Activated CD8-positive, alpha-beta memory T cell treated with anti-CD3 and anti-CD28 coated beads, Interleukin-2, amount 10 ng/mL, durations not matched to agents 7 days and 5 days (primary cell): ENCODE results near the gene DICER1. TPM values are rescaled to one million over a fixed set of nuclear protein-coding genes. Genes with fewer than 3 reads are reported as not detected.

Experiments
- ATAC-seq: fragments of 150-1000 bp; cut with Tn5 transposase; one replicate; pipeline ENCODE4 v1.10.0; 2021; ENCODE audit warnings: moderate library complexity
- CTCF ChIA-PET: fragments of 350-600 bp; sonication (Branson Sonifier 250); formaldehyde crosslinking; loops from one replicate; lab custom pipeline; 2021; ENCODE audit warnings: antibody characterized with exemption; lab: Charles Lee
- DNase-seq: peaks from one replicate; pipeline ENCODE4 v3.0.0-alpha.2; 2020
- H3K27ac Mint-ChIP-seq: one replicate; pipeline ENCODE4 v1.8.0; 2021; ENCODE audit warnings: mild to moderate bottlenecking, mixed read lengths
- H3K27me3 Mint-ChIP-seq: one replicate; pipeline ENCODE4 v1.8.0; 2021; ENCODE audit warnings: mixed read lengths
- H3K36me3 Mint-ChIP-seq: one replicate; pipeline ENCODE4 v1.8.0; 2021; ENCODE audit warnings: mild to moderate bottlenecking, mixed read lengths
- H3K4me1 Mint-ChIP-seq: one replicate; pipeline ENCODE4 v1.8.0; 2021; ENCODE audit warnings: mixed read lengths
- H3K4me3 Mint-ChIP-seq: one replicate; pipeline ENCODE4 v1.8.0; 2021; ENCODE audit warnings: mild to moderate bottlenecking, moderate library complexity, mixed read lengths
- H3K9me3 Mint-ChIP-seq: one replicate; pipeline ENCODE4 v1.8.0; 2022; ENCODE audit warnings: low read depth, mixed read lengths
- total RNA-seq, 2 experiments: library from RNA; stranded (reverse); gene quantifications; one replicate each; pipeline ENCODE4 v1.2.3, GENCODE V29; 2021

Gene DICER1
- total RNA-seq, 2 experiments from 2014 or later: 61.4 to 75.6 TPM

DNA sequence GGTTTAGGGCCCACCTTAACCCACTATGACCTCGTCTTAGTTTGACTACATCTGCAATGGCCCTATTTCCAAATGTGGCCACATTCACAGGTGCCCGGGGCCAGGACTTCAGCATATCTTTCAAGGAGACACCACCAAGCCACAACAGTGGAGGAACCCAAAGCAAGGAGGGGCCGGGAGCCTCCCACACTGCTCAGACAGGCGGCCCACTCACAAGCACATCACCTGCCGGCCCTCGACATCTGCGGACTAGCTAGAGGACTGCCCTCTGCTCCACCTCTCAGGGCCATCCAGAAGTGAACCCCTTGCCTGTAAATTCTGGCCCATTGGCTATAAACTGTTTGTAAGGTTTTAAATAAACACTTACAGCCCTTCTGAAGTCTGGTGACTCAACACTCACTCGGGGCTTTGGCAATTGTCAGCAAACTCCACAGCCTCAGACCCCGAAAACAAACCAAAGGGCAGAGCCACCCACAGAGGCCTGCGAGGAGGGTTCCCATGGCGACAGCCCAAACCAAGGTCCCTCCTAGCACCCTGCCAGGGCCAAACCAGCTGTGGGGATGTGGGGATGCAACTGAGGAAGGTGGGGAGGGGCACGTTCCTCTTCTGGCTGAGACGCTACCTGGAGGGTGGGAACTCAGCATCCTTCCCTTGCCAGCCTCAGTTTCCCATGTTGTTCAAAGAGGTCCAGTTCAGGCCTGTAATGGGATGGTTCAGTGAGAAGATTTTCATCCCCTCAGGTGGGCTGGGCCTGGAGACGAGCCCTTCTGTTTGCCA is 95.8 kb downstream of the DICER1 start:
- no peaks in the 10 kb centered on the region for H3K9me3 Mint-ChIP-seq
- peaks cover 6% of the 10 kb centered on the region for H3K4me1 Mint-ChIP-seq
- CTCF ChIA-PET: no interaction called here
- DNase-seq (no peak), ATAC-seq (no peak)
- H3K36me3 Mint-ChIP-seq: no peaks in the 10 kb centered on the region
- H3K4me3 Mint-ChIP-seq: no peak overlapping the region
- no peak overlapping the region for H3K27ac Mint-ChIP-seq
- H3K27me3 Mint-ChIP-seq: no peaks in the 10 kb centered on the region

DNA sequence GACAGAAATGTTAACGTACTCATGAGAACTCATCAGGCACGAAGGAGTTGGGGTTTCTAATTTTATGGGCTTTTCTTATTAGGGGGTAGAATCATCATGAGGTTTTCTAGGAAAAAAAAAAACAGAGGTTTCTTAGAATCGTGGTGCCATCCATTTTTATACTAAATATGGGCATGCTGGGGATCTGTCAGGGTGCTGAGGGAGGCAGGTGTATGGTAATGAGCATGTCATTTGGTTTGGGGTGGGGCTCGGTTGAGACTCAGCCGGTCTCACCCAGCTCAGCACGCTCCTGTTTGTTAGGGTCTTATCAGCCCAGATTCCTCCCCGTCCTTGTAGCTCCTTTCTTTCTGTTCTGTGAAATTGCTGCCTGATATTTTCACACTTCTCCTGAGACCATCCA is 98.2 kb downstream of the DICER1 start:
- Mint-ChIP-seq H3K36me3 (no peaks in the 10 kb centered on the region), H3K4me1 (peaks cover 6% of the 10 kb centered on the region), H3K4me3 (no peak overlapping the region), H3K27me3 (no peaks in the 10 kb centered on the region), H3K27ac (no peak overlapping the region), H3K9me3 (no peaks in the 10 kb centered on the region)
- no peak for ATAC-seq
- DNase-seq: no peak
- CTCF ChIA-PET: no interaction called here

- Mint-ChIP-seq H3K4me3 (no peak overlapping the region), H3K9me3 (no peaks in the 10 kb centered on the region), H3K27ac (peak overlapping the region; percentile 37), H3K27me3 (no peaks in the 10 kb centered on the region), H3K4me1 (peaks cover 6% of the 10 kb centered on the region), H3K36me3 (no peaks in the 10 kb centered on the region)
- DNase-seq (no peak), ATAC-seq (no peak)
- CTCF ChIA-PET: no interaction called here
Observed at GRCh38 chr14:95058491-95058890, 98.8 kb downstream of the DICER1 start.

DNA sequence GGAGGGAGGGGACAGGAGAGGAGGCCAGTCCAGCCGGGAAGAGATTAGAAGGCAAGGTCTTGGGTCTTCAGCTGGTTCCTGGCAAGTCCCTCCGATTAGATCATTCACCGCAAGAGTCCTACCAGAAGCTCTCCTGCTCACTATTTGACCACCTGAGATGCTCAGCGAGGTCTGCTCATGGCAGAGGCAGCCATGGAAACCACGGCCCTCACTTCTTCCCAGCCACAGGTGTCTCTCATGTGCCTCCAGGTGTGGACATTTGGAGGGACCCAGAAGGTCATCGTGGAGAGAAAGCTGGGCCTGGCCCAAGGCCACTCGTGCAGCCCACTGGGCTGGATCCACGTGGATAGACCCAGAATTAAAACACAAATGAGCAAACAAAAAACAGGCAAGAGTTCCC is 99.5 kb downstream of the DICER1 start:
- CTCF ChIA-PET: no interaction called here
- Mint-ChIP-seq H3K4me1 (peaks cover 6% of the 10 kb centered on the region), H3K27ac (no peak overlapping the region), H3K36me3 (no peaks in the 10 kb centered on the region), H3K27me3 (no peaks in the 10 kb centered on the region), H3K9me3 (no peaks in the 10 kb centered on the region), H3K4me3 (no peak overlapping the region)
- DNase-seq (no peak), ATAC-seq (no peak)

DNA sequence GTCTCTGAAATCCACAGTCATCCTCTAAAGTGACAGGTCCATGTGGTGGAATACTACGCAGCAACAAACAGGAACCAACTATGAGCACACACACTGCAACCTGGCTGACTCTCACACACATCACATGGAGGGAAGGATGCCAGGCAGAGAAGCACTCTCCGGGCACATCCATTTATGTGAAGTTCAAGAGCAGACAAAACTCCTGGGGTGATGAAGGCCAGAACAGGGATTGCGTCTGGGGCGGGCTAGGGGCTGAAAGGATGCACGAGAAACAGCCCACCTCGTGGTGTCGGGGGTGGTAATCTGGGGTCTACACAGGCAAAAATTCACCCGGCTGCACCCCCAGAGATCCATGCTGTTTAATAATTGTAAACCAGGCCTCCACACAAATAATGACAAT is 100.2 kb downstream of the DICER1 start:
- no peaks in the 10 kb centered on the region for H3K9me3 Mint-ChIP-seq
- CTCF ChIA-PET: no interaction called here
- H3K27ac Mint-ChIP-seq: no peak overlapping the region
- no peak for ATAC-seq
- H3K4me1 Mint-ChIP-seq: peaks cover 6% of the 10 kb centered on the region
- no peaks in the 10 kb centered on the region for H3K27me3 Mint-ChIP-seq
- H3K36me3 Mint-ChIP-seq: no peaks in the 10 kb centered on the region
- no peak for DNase-seq
- no peak overlapping the region for H3K4me3 Mint-ChIP-seq

DNA sequence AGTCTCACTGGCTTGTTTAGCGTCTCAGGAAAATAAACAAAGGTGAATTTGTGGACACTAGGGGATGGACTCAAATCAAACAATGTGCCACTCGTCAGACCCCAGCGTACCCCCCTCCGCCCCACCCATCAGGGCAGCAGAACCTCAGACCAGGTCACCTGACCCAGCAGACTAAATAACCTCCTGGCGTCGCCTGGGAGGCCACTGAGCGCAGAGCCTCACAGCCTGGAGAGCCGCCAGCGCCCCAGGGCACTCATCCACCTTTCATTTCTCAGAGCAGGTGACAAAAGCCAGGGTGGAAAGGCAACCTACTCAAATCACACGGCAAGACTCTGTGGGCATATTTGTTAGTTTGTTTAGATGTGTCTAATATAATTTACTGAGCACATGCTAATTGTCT is 100.9 kb downstream of the DICER1 start:
- H3K4me1 Mint-ChIP-seq: peaks cover 6% of the 10 kb centered on the region
- no peaks in the 10 kb centered on the region for H3K27me3 Mint-ChIP-seq
- ATAC-seq (no peak), DNase-seq (no peak)
- CTCF ChIA-PET: no interaction called here
- no peaks in the 10 kb centered on the region for H3K36me3 Mint-ChIP-seq
- no peaks in the 10 kb centered on the region for H3K9me3 Mint-ChIP-seq
- no peak overlapping the region for H3K4me3 Mint-ChIP-seq
- H3K27ac Mint-ChIP-seq: no peak overlapping the region

DNA sequence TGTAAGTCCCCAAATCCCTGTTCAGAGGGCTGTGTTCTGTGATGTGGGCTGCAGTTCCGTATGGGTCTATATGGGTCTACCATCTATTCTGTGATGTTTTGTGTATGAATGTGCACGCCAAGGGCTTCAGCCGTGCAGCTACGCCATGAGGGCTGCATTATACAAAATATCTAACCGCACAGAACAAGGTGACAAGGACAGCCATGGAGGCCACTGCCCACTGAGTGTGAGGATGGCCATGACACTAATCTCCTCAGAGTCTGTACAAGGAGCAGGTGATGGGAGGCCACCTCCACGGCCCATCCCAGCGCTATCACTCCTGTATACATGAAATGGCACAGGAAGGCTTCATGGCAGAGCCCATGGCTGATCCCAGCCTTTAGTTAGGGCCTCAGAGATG is 102.0 kb downstream of the DICER1 start:
- Mint-ChIP-seq H3K9me3 (no peaks in the 10 kb centered on the region), H3K27ac (no peak overlapping the region), H3K4me3 (no peak overlapping the region), H3K4me1 (peaks cover 6% of the 10 kb centered on the region), H3K27me3 (no peaks in the 10 kb centered on the region), H3K36me3 (no peaks in the 10 kb centered on the region)
- no peak for DNase-seq
- CTCF ChIA-PET: no interaction called here
- no peak for ATAC-seq

- CTCF ChIA-PET: no interaction called here
- H3K4me1 Mint-ChIP-seq: peaks cover 6% of the 10 kb centered on the region
- no peak overlapping the region for H3K4me3 Mint-ChIP-seq
- DNase-seq: no peak
- no peaks in the 10 kb centered on the region for H3K36me3 Mint-ChIP-seq
- no peak for ATAC-seq
- H3K27ac Mint-ChIP-seq: no peak overlapping the region
- no peaks in the 10 kb centered on the region for H3K9me3 Mint-ChIP-seq
- peaks cover 2% of the 10 kb centered on the region for H3K27me3 Mint-ChIP-seq
Observed at GRCh38 chr14:95054346-95055280, 102.7 kb downstream of the DICER1 start.

GRCh38 chr14:95052016-95052585 is 105.2 kb downstream of the DICER1 start:
- no peaks in the 10 kb centered on the region for H3K4me1 Mint-ChIP-seq
- ATAC-seq (no peak), DNase-seq (no peak)
- CTCF ChIA-PET: no interaction called here
- no peaks in the 10 kb centered on the region for H3K9me3 Mint-ChIP-seq
- no peak overlapping the region for H3K4me3 Mint-ChIP-seq
- no peaks in the 10 kb centered on the region for H3K36me3 Mint-ChIP-seq
- H3K27me3 Mint-ChIP-seq: peaks cover 4% of the 10 kb centered on the region
- no peak overlapping the region for H3K27ac Mint-ChIP-seq

- H3K36me3 Mint-ChIP-seq: no peaks in the 10 kb centered on the region
- H3K4me3 Mint-ChIP-seq: no peak overlapping the region
- ATAC-seq (no peak), DNase-seq (no peak)
- no peak overlapping the region for H3K27ac Mint-ChIP-seq
- H3K9me3 Mint-ChIP-seq: no peaks in the 10 kb centered on the region
- H3K4me1 Mint-ChIP-seq: no peaks in the 10 kb centered on the region
- CTCF ChIA-PET: no interaction called here
- H3K27me3 Mint-ChIP-seq: peaks cover 4% of the 10 kb centered on the region
Observed at GRCh38 chr14:95049952-95050351, 107.4 kb downstream of the DICER1 start.

GRCh38 chr14:95048771-95049312 is 108.5 kb downstream of the DICER1 start:
- ATAC-seq (no peak), DNase-seq (no peak)
- no peaks in the 10 kb centered on the region for H3K9me3 Mint-ChIP-seq
- H3K36me3 Mint-ChIP-seq: no peaks in the 10 kb centered on the region
- H3K4me3 Mint-ChIP-seq: no peak overlapping the region
- CTCF ChIA-PET: no interaction called here
- peaks cover 4% of the 10 kb centered on the region for H3K27me3 Mint-ChIP-seq
- H3K27ac Mint-ChIP-seq: no peak overlapping the region
- H3K4me1 Mint-ChIP-seq: no peaks in the 10 kb centered on the region

DNA sequence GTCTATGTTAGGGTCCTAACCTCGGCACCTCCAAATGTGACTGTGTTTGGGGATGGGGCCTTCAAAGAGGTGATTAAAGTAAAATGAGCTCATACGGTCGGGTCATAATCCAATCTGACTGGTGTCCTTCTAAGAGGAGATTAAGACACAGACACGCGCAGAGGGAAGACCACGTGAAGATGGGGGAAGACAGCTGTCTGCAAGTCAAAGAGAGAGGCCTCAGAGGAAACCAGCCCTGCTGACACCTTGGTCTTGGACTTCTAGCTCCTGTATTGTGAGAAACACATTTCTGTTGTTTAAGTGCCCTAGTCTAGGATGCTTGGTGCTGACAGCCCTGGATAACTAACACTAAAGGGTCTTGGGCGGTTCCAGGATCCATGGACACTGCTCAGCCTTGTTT is 109.6 kb downstream of the DICER1 start:
- Mint-ChIP-seq H3K9me3 (no peaks in the 10 kb centered on the region), H3K27ac (no peak overlapping the region), H3K36me3 (no peaks in the 10 kb centered on the region), H3K4me1 (no peaks in the 10 kb centered on the region), H3K4me3 (no peak overlapping the region), H3K27me3 (peaks cover 8% of the 10 kb centered on the region)
- ATAC-seq (no peak), DNase-seq (no peak)
- CTCF ChIA-PET: no interaction called here
